NB4 (cell line): ENCODE data around the gene SWI5.

Experiments used
- CTCF ChIP-seq: IDR thresholded peaks from one replicate; pipeline ENCODE4 v1.5.1; 2012; ENCODE audit warnings: low read depth, low read length
- MAX ChIP-seq: IDR thresholded peaks from 2 replicates; pipeline ENCODE4 v1.6.1; 2011; ENCODE audit warnings: low read depth, low read length
- POLR2A ChIP-seq: IDR thresholded peaks from 2 replicates; pipeline ENCODE4 v1.6.1; 2011; ENCODE audit warnings: mild to moderate bottlenecking; ENCODE audit not compliant: insufficient read length; ENCODE audit errors: extremely low read depth

DNA sequence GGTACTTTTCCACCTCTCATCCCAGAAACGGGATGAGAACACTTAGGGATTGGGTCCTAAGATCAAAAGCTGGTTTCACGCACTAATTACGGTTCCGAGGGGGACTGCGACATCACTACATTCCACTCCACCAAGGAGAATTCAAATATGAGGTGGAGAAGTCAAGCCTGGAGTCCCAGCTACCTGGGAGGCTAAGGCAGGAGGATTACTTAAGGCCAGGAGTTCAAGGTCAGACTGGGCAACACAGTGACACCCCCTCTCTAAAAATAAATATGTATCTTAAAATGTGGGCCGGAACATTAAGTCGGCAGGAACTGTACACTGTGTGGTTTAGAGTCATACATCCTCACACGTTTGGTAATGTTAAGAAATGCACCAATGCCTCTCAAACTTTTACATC is 1.8 kb upstream of the SWI5 start:
- no peak for TF ChIP-seq CTCF
- TF ChIP-seq MAX, result no peak
- no peak for TF ChIP-seq POLR2A
